HepG2 (cell line): ENCODE results near the gene COPS7A. TPM values are rescaled to one million over a fixed set of nuclear protein-coding genes. Genes with fewer than 3 reads are reported as not detected.

Source experiments
- CREM ChIP-seq, 2 experiments: sonication (generic) in 1 of 2; formaldehyde crosslinking in 1 of 2; IDR thresholded peaks; 2 replicates each; pipeline versions ENCODE4 v1.4.0 to v1.6.1; 2016 to 2020; ENCODE audit warnings: antibody characterized with exemption in 1 of 2, mild to moderate bottlenecking in 1 of 2, missing genetic modification reagents in 1 of 2
- HHEX ChIP-seq: IDR thresholded peaks from 2 replicates; pipeline ENCODE4 v1.6.1; 2016; ENCODE audit warnings: control low read depth
- MAZ ChIP-seq, 2 experiments: sonication (generic) in 1 of 2; formaldehyde crosslinking in 1 of 2; IDR thresholded peaks; 2 replicates each; pipeline versions ENCODE4 v1.5.0 to v1.6.1; 2012 to 2020; ENCODE audit warnings: low read depth in 2 of 2, mild to moderate bottlenecking in 2 of 2, borderline replicate concordance in 1 of 2, improper control_type of control experiment in 1 of 2, low read length in 1 of 2, missing genetic modification reagents in 1 of 2, moderate library complexity in 1 of 2
- MXD4 ChIP-seq: IDR thresholded peaks from 2 replicates; pipeline ENCODE4 v1.6.1; 2016; ENCODE audit warnings: mild to moderate bottlenecking, missing biosample characterization, missing genetic modification reagents
- NFYC ChIP-seq: IDR thresholded peaks from 2 replicates; pipeline ENCODE4 v1.6.1; 2016; ENCODE audit warnings: missing genetic modification reagents, missing compliant biosample characterization
- NRL ChIP-seq: sonication (generic); formaldehyde crosslinking; IDR thresholded peaks from 2 replicates; pipeline ENCODE4 v1.5.0; 2020; ENCODE audit warnings: missing genetic modification reagents, mild to moderate bottlenecking, moderate library complexity, borderline replicate concordance
- PRDM10 ChIP-seq: sonication (generic); formaldehyde crosslinking; IDR thresholded peaks from 2 replicates; pipeline ENCODE4 v1.4.0; 2020; ENCODE audit warnings: low read depth, missing genetic modification reagents
- TARDBP ChIP-seq: sonication (generic); formaldehyde crosslinking; IDR thresholded peaks from 2 replicates; pipeline ENCODE4 v1.8.0; 2022; ENCODE audit warnings: mild to moderate bottlenecking, missing genetic modification reagents
- TBX2 ChIP-seq: sonication (generic); formaldehyde crosslinking; IDR thresholded peaks from 2 replicates; pipeline ENCODE4 v1.5.0; 2020; ENCODE audit warnings: missing genetic modification reagents, mild to moderate bottlenecking, borderline replicate concordance
- ZNF30 ChIP-seq: sonication (generic); formaldehyde crosslinking; IDR thresholded peaks from 2 replicates; pipeline ENCODE4 v1.5.0; 2020; ENCODE audit warnings: mild to moderate bottlenecking, missing genetic modification reagents
- ZNF350 ChIP-seq: sonication (generic); formaldehyde crosslinking; IDR thresholded peaks from 2 replicates; pipeline ENCODE4 v1.4.0; 2020; ENCODE audit warnings: mild to moderate bottlenecking, low read depth, missing genetic modification reagents, borderline replicate concordance
- polyA plus RNA-seq, 8 experiments: library from polyadenylated mRNA; depleted of rRNA in 3 of 8; stranded (reverse) in 7 of 8; unstranded in 1 of 8; fragments of >200 nt; fragmentation: Illumina TruSeq in 4 of 8; extraction: Trizol in 4 of 8; gene quantifications; 2 replicates each; pipeline versions ENCODE4 v1.2.1 to v1.2.3, GENCODE V29; 2011 to 2016; ENCODE audit warnings: low read depth in 4 of 8, missing spikeins in 1 of 8, mixed read lengths in 1 of 8; ENCODE audit not compliant: insufficient read depth in 1 of 8
- total RNA-seq, 5 experiments: library from RNA; depleted of rRNA; stranded (reverse); fragments of >200 nt; fragmentation: Illumina TruSeq; extraction: Trizol; gene quantifications; 2 replicates each; pipeline ENCODE4 v1.2.3, GENCODE V29; 2016; ENCODE audit warnings: low read depth in 1 of 5
- TF ChIP-seq, protein P1 (sequence below): sonication (generic); formaldehyde crosslinking; IDR thresholded peaks from 2 replicates; pipeline ENCODE4 v1.4.0; 2020; ENCODE audit warnings: missing genetic modification reagents
- TF ChIP-seq, protein P2 (sequence below): sonication (generic); formaldehyde crosslinking; conservative IDR thresholded peaks from 2 replicates; pipeline ENCODE4 v1.8.0; 2022; ENCODE audit warnings: missing genetic modification reagents
- TF ChIP-seq, protein P3 (sequence below): sonication (generic); formaldehyde crosslinking; IDR thresholded peaks from 2 replicates; pipeline ENCODE4 v1.8.1; 2022; ENCODE audit warnings: low read depth, mild to moderate bottlenecking, missing genetic modification reagents

Gene COPS7A
- total and polyA plus RNA-seq, 2 of the 13 experiments (the other 11 are each of a cell fraction or from before 2014, with no cell fraction given) = 40.0 to 73.6 TPM

GRCh38 chr12:6688999-6689882 lies 34.6 kb upstream of the COPS7A start, which contains the start of gene ZNF384 (continued):
- TF ChIP-seq, protein P1, sequence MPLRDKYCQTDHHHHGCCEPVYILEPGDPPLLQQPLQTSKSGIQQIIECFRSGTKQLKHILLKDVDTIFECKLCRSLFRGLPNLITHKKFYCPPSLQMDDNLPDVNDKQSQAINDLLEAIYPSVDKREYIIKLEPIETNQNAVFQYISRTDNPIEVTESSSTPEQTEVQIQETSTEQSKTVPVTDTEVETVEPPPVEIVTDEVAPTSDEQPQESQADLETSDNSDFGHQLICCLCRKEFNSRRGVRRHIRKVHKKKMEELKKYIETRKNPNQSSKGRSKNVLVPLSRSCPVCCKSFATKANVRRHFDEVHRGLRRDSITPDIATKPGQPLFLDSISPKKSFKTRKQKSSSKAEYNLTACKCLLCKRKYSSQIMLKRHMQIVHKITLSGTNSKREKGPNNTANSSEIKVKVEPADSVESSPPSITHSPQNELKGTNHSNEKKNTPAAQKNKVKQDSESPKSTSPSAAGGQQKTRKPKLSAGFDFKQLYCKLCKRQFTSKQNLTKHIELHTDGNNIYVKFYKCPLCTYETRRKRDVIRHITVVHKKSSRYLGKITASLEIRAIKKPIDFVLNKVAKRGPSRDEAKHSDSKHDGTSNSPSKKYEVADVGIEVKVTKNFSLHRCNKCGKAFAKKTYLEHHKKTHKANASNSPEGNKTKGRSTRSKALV = 0 out of 2 replicates have a peak, but pooled peaks have one; percentile 23
- TF ChIP-seq HHEX (CRISPR knock-in tag) = 0 out of 2 replicates have a peak, but pooled peaks have one; percentile 23
- TF ChIP-seq TARDBP (CRISPR knock-in tag) = peak; percentile 84; the same call in 1 of the 2 replicates
- TF ChIP-seq CREM (IDR thresholded peaks at IDR 0.05) = peak; percentile 100
- peak; percentile 62; the same call in 1 of the 2 replicates for TF ChIP-seq CREM (CRISPR knock-in tag; IDR thresholded peaks at IDR 0.05)
- peak; percentile 12; the same call in 1 of the 2 replicates for TF ChIP-seq MXD4 (CRISPR knock-in tag)
- peak; percentile 88 for TF ChIP-seq TBX2 (CRISPR knock-in tag)
- TF ChIP-seq NRL (CRISPR knock-in tag) = peak; percentile 75; the same call in 1 of the 2 replicates
- TF ChIP-seq MAZ (IDR thresholded peaks at IDR 0.05; ENCODE audit: borderline replicate concordance, low read depth, low read length) = peak; percentile 86
- peak; percentile 84 for TF ChIP-seq MAZ (CRISPR knock-in tag; IDR thresholded peaks at IDR 0.05; ENCODE audit: low read depth)
- TF ChIP-seq, protein P2, sequence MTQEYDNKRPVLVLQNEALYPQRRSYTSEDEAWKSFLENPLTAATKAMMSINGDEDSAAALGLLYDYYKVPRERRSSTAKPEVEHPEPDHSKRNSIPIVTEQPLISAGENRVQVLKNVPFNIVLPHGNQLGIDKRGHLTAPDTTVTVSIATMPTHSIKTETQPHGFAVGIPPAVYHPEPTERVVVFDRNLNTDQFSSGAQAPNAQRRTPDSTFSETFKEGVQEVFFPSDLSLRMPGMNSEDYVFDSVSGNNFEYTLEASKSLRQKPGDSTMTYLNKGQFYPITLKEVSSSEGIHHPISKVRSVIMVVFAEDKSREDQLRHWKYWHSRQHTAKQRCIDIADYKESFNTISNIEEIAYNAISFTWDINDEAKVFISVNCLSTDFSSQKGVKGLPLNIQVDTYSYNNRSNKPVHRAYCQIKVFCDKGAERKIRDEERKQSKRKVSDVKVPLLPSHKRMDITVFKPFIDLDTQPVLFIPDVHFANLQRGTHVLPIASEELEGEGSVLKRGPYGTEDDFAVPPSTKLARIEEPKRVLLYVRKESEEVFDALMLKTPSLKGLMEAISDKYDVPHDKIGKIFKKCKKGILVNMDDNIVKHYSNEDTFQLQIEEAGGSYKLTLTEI (CRISPR knock-in tag) = no peak
- TF ChIP-seq, protein P3, sequence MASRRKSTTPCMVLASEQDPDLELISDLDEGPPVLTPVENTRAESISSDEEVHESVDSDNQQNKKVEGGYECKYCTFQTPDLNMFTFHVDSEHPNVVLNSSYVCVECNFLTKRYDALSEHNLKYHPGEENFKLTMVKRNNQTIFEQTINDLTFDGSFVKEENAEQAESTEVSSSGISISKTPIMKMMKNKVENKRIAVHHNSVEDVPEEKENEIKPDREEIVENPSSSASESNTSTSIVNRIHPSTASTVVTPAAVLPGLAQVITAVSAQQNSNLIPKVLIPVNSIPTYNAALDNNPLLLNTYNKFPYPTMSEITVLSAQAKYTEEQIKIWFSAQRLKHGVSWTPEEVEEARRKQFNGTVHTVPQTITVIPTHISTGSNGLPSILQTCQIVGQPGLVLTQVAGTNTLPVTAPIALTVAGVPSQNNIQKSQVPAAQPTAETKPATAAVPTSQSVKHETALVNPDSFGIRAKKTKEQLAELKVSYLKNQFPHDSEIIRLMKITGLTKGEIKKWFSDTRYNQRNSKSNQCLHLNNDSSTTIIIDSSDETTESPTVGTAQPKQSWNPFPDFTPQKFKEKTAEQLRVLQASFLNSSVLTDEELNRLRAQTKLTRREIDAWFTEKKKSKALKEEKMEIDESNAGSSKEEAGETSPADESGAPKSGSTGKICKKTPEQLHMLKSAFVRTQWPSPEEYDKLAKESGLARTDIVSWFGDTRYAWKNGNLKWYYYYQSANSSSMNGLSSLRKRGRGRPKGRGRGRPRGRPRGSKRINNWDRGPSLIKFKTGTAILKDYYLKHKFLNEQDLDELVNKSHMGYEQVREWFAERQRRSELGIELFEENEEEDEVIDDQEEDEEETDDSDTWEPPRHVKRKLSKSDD (CRISPR knock-in tag) = peak; percentile 76; the same call in 1 of the 2 replicates
- peak; percentile 56; the same call in 1 of the 2 replicates for TF ChIP-seq NFYC (CRISPR knock-in tag)
- no peak for TF ChIP-seq ZNF30 (CRISPR knock-in tag)
- no peak; the same call in 1 of the 2 replicates for TF ChIP-seq PRDM10 (CRISPR knock-in tag)
- peak; percentile 81; the same call in 1 of the 2 replicates for TF ChIP-seq ZNF350 (CRISPR knock-in tag)
